Stromal cell of bone marrow (primary cell): Measurements from ENCODE around the gene SSH2.

Experiments
- DNase-seq: peaks from one replicate; pipeline ENCODE4 v3.0.0-alpha.2; 2012; ENCODE audit warnings: low read depth

The SSH2 gene

DNA sequence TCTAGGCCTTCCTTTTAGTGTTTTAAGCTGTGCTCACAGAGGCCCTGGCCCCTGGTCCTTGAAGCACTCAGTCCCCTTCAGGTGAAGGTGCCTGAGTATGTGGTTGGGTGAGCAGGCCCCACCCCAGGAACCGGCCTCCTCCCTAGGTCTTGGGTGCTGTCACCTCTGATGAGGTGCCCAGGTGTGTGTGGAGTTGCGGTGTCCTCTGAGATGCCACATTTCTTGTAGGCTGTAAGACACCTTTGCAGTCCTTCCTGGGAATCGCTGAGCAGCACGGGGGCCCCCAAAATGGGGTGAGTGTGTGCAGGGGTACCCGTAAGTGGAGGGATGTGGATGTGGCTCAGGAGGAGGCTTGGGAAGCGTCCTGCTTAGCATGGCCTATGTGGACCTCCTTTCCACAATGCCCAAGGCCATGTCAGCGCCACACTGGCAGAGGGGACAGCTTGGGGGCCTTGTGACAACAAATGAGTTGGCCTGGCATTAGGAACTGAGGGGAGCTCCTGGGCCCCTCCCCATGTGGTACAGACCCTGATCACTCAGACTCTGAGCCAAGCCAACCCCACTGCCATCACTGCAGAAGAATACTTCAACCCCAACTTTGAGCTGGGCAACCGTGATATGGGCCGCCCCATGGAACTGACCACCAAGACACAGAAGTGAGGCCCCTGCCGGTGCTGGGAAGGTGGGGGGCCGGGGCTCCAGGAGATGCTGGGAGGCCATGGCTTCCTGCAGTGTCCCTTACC lies 318.5 kb downstream of the SSH2 start:
- no peak for DNase-seq

DNA sequence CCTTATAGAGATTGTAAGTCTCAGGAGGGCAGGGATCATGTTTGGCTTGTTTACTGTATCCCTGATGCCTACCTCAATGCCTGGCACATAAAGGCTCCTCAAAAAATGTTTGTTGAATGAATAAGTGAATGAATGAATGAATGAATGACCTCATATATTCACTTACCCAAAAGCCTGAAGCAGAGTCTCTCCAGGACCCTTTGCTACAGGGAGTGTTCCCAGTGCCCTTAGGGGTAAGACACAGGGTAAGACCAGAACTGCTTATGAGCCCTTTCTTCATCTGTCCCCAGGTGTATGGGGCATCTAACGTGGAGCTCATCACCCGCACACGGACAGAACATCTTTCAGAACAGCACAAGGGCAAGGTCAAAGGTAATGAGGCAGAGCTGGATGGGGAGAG lies 319.6 kb downstream of the SSH2 start:
- no peak for DNase-seq

DNA sequence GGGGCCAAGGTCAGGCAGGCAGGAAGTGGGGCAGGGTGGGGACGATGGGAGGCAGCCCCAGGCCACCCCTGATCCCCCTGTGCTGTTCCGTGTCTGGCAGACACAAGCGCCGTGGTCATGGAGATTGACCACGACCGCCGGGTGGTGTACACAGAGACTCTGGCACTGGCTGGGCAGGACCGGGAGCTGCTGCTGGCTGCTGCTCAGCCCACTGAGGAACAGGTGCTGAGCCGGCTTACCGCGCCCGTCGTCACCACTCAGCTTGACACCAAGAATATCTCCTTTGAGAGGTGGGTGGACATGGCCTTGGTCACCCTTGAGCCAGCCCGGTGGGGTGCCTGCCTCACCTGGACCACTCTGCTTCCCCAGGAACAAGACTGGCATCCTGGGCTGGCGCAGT lies 321.0 kb downstream of the SSH2 start:
- no peak for DNase-seq

DNA sequence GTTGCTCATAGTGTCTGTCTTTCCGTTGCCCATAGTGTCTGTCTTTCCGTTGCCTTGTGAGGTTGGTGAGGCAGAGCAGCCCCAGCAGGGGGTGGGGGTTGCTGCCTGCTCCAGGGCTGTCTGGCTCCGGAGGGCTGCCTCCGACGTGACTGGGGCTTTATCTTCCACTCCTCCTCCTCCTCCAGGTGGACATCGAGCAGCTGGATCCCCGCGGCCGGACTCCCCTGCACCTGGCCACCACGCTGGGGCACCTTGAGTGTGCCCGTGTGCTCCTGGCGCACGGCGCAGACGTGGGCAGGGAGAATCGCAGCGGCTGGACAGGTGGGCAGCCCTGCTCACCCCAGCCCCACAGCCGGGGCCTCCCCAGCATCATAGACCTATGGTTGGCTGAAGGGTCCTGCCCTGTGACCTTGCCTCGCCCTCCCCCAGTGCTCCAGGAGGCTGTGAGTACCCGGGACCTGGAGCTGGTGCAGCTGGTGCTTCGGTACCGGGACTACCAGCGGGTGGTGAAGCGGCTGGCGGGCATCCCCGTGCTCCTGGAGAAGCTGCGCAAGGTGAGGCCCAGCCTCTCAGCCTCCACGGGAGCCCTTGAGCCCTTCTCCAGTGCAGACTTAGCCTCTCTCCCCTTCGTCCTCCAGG lies 322.4 kb downstream of the SSH2 start:
- no peak for DNase-seq

DNA sequence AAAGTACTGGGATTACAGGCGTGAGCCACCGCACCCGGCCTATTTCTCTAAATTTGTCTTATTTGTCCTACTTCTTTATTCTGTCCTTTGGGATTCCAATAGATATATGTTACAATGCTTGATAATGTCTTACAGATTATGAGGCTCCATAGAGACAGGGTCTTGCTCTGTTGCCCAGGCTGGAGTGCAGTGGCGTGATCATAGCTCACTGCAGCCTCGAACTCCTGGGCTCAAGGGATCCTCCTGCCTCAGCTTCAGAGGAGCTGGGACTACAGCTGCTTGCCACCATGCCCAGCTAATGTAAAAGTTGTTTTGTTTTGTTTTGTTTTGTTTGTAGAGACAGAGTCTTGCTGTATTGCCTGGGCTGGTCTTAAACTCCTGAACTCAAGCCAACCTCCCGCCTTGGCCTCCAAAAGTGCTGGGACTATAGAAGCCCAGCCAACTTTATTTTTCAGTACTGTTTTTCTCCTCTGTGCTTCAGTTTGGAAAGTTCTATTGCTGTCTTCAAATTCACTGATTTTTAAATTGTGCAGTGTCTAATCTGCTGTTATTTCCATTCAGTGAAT lies 326.8 kb downstream of the SSH2 start:
- DNase-seq = no peak

DNA sequence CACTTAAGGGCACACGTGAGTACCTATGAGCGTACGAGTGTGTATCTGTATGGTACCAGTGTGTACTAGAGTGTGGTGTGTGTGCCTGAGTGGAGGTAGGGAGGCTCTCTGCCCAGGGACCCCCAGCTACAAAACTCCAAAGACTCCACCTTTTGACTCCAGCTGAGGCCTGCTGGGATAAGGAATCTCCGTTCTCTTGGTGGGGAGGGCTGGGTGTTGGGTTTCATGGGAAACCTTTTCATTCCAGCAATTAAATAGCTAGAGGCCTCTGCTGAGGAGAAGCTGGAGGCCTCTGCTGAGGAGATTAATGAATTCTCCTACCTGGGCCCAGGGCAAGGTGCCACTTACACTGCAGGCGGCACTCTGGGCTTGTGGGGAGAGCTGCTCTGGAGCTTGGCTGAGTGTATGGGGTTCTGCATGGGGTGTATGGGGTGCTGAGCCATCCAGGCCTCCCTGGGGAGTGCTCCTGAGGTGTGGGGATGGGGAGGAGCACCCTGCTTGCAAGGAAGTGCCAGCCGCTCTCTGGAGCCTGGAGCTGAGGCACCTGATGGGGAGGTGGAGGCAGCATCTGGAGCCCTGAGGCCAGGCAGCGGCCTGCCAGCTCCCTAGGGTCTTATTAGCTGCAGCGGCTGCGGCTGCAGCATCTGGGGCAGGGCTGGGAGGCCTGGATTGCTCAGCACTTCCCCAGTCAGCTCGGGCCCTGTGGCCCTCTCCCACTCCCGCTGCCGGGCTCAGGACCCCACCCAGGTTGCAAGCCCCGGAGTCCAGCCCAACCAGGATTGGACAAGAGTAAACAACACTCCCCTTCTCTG lies 332.5 kb downstream of the SSH2 start:
- DNase-seq = no peak

DNA sequence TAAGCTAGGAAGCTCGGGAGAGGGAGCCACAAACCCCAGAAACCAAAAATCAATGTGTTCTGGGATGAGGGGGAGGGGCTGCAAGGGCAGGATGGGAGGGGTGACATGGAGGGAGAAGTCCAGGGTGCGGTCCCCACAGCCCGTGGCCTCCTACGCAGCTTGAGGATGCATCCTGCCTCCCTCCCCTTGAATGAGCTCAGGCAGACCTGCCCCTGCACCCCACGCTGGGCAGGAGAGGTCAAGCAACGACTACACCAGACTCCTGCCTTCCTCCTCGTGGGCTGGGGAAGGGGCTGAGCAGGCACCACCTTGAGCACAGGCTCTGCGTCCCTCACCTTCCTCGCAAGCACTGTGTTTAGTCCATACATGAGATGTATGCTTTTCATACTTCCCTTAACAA lies 333.2 kb downstream of the SSH2 start:
- no peak for DNase-seq

DNA sequence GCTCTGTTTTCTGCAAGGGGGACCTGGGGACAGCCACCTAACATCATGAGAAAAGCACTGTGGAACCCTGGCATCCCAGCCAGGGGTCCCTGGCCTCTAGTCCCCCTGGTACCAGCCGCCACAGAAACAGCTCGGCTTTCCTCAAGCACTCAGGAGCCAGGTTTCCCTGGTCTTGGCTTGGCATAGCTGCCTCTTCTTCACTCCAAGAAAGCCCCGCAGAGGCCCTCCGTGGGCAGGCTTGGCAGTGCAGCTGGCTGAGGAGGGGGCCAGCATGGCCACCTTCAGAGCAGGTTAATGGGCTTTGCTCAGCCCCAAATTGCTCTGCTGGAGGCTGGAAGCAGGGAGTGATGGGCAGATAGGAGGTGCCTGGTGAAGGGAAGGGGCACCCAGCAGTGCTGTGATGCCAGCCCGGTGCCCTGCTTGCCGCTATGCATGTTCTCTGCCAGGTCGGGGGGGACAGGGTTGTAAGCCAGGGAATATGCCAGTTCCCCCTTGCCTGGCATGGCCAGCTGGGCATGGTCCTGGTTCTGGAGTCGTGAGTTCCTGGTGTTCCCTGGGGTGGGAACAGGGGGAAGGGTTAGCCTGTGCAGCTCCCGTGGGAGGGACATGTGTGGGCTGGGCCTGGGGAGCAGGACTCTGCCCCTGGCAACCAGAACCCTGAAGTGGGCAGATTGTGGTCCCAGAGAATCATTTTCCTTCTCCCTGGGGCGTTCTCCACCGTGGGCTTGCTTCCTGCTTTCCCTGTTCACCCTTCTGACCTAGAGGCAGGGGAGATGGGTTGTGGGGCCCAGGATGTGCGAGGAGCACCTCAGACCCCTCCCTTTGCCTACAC lies 333.9 kb downstream of the SSH2 start:
- DNase-seq = no peak

DNA sequence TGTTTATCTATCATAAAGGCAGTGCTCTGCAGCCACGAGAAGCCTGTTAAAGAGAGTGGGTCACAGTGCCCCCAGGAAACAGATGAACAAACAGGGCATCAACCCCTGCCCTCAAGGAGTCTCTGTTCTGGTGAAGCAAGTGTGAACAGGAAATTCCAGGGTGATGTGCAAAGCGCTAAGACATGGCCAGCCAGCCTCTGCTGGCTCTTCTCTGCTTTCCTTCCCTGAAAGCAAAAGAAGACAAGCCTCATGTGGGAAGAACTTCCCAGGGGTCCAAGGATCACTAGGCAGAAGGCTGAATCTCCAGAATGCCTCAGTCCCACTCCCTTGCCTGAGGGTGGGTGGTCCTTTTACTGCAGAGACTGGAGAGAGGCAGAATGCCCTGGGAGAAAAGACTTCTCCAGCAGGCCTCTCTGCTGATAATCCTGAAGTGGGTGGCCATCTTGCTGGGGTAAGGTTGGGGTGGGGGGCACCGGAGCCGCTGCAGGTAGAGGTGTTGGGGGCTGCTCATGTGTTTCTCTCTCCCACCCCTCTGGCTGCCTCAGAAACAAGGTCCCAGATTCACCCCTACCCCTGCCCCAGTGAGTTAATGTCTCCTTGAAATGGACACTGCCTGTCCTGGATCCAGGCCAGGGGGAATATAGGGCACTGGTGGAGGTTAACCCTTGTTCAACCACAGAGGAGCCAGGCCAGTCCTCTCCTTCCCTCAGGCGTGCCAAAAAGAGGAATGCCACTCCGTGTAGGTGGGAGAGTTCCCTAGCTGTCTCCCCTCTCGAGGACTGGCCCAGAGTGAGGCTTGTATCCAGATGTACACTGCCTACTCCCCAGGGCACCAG lies 334.7 kb downstream of the SSH2 start:
- no peak for DNase-seq

DNA sequence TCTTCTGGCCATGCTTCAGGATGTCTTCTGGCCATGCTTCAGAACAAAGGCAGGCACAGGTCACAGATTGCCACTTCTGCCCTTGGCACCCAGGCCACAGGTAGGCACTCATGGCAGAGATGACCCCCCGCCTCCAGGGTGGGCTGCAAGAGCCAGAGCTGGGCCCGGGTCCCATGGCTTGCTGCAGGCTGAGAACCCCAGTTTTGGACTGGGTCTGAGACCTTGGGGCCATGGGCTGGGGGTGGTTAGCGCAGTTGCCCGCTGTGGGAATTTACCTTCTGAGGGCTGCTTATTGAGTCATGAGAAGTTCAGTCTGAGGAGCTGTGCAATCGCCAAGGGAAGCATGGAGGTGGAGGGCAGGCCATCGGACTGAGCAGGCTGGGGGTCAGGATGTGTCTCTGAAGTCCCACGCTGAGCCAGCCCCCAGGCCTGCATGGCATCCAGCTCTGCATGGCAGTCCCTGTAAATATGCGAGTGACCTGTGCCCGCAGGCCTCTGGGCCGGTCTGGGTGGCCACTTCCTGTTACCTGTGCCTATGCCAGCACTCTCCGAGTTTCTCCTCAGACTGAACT lies 335.4 kb downstream of the SSH2 start:
- DNase-seq = no peak

DNA sequence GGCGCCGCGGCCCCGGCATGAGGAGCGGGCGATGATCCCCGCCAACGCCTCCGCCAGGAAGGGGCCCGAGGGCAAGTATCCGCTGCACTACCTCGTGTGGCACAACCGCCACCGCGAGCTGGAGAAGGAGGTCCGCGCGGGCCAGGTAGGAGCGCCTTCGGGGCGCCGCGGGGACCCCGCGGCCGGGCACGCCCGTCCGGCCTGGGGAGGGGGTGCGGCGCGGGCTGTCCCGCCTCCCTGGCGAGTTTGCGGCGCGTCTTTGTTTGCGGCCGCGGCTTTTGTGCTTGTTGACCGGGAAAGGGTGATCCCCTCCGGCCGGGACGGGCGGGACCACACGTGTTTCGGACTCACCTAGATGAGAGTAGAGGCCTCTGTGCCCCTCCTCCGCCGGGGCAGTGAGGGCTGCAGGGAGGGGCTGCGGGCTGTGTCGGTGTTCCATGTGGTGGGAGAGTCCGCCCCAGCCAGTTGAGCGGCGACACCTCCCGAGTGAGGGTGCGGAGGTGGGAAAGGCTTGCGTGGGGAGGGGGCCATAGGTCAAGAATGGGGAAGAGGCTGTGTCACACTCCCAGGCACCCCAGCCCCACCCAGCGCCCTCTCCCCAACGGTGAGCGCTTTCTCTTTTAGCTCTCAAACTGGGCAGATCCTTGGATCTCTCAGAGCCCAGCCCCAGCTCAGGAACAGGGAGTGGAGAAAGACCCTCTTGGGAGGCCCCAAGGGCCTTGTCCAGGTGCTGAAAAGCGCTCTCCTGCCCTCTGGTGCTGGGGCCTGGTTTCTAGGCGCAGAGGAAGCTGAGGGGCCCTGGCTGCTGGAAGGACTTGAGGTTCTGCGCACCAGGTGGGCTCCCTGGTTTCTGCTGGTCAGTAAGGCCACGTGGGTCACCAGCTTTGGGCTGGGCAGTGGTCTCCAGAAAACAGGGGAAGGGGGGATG lies 336.2 kb downstream of the SSH2 start:
- DNase-seq = no peak

DNA sequence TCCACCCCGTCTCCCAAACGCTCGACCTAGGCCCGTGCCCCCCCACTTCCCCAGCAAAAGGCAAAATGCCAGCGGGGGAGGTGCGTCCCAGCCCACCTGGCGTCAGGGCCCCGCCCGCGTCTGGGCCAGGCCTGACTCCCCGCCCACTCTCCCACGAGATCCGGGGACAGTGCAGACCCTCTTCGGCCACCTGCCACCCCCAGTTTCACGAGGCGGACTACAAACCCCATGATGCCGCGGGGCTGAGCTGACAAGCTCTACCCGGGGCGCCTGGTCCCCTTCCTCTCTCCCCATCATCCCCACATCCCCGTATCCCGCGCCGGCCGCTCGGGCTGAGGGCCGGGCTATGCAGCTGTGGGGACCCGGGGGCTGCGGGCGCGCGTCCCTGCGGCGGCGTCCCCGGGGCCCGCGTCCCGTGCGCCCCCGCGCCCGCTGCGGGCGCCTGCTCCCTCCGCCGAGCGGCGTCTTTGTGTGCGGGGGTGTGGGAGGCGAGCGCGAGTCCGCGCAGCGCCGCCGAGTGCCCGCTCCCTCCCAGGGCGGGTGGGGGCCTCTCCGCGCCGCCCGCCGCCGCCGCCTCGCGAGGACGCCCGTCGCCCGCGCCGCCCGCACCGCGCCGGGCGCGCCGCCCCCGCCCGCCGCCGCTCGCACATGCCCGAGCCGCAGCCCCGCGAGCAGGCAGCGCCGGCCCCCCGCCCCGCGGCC lies 337.0 kb downstream of the SSH2 start, which contains the start of gene ANKRD13B:
TSS of gene ANKRD13B (plus strand) at position 283 of the 702 bp plus-strand sequence. CDS start 490 bp downstream, outside the sequence.
- no peak for DNase-seq

DNA sequence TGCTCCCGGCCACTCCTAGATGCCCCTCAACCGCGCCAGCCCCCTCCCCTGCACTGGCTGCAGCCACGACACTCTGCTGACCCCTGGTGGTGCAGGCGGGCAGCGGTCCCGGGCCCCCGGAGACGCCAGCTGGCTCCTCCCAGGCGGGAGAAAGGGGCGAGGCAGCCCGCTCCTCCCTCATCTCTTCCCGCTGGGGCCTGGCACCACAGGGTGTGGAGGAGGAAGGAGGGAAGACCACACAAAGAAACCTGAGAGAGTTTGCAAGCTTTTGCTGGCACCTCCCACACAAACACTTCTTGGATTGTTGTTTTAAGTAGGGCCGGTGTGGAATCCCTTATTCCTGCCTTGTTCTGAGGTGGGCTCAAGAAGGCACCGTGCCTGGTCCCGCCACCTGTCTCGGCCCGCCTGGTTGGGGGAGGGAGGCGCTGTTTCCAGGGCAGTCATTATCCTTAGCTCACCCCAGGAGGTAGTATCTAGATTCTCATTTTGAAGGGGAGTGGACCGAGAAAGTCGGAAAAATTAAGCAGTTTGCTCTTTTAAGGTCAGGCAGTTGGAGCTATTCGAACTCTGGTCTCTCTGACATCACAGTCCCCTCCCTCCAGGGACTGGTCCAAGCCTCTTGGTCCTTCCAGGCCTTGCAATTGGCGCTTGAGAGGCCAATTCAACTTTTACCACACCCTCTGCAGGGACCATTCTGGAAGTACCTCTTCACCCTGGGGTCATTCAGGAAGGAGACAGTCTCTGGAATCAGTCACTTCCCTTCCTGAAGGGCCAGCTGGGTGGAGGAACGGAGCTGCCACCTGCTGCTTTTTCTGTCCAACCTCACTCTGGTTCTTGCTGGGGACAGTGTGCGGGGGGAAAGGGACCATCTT lies 338.1 kb downstream of the SSH2 start:
- no peak for DNase-seq

DNA sequence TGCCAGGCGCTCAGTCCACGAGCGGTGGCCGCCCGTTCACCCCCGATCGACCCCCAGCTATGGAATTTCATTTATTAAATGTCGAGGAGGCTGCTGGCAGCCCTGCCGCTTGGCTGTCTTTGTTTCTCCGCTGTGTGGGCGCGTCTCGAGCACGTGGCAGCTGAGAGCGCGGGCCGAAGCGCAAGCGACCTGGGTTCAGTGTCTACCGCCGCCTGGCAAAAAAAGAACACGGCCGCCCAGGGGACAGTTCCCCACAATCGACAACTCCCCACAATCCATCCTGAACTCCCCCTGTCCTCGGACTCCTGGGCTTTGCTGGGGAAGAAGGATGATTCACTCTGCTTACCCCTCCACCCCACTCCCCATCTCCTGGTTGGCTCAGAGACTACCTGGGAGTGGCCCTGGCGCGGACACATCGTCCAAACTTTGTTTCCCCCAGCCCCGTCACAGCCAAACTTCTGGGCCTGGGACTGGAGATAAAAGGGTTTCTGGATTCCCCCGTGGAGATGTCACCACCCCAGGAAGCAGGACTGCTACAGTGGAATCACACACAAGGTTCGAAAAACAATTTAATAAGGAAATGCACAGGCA lies 338.8 kb downstream of the SSH2 start:
- DNase-seq = no peak

DNA sequence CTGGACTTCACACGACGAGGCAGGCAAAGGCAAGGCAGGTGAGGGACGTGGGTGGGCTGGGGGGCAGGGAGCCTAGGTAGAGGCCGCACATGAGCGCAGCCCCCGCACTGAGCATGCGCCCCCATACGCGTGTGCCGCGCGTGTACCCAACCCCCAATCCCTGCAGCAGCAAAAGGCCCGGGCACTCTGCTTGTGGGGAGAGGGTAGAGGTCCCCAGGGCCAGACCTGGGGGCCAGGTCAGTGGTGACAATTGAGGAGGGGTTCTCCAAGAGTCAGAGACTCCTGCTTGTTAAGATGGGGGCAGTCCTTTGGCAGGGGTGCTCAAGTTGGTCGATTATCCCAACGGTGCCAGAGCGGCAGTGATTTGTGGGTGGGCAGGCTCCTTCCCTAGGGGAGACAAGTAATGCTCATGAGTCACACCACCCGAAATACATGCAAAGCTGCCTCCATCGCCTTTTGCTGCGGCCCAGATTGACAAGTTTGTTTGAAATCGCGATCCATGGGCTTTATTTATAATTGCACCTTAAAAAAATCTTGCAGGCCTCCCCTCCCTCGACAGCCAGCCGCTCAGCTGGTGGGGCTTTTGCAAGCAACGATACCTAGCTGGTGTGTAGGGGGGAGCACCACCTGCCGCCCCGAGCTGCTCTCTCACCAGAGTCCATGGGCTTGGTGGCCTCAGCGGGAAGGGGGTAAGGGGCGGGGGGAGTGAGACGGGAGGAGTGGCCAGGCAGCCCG lies 339.4 kb downstream of the SSH2 start:
- no peak for DNase-seq
